ENCODE measurements around the gene MYO1H. TPM values are rescaled to one million over a fixed set of nuclear protein-coding genes. Genes with fewer than 3 reads are reported as not detected.
"Not testable (repeated sequence)": the region's sequence is repeated elsewhere in the genome, so short reads cannot be mapped to it uniquely, and the experiment has no call there.

The MYO1H gene
- total RNA-seq, 1 donor from 2014 or later, result not detected

GRCh38 chr12:109389146-109389545 is 41.4 kb downstream of the MYO1H start:
- no peak for TF ChIP-seq CTCF (conservative IDR thresholded peaks at IDR 0.05)
- Mint-ChIP-seq H3K27ac (ENCODE audit: unreplicated experiment) (no peak overlapping the region), H3K4me1 (no peaks in the 10 kb centered on the region), H3K9me3 (peaks cover 4% of the 10 kb centered on the region), H3K27me3 (ENCODE audit: low read depth) (peaks cover 45% of the 10 kb centered on the region), H3K4me3 (no peak overlapping the region), H3K36me3 (ENCODE audit: low read depth) (no peaks in the 10 kb centered on the region)
- DNase-seq (ENCODE audit: low read depth, low spot score), result no peak

GRCh38 chr12:109393437-109394345 is 46.0 kb downstream of the MYO1H start:
- peak; percentile 87 for TF ChIP-seq CTCF (conservative IDR thresholded peaks at IDR 0.05)
- no peak overlapping the region for H3K27ac Mint-ChIP-seq (ENCODE audit: unreplicated experiment)
- H3K27me3 Mint-ChIP-seq (ENCODE audit: low read depth), result peaks cover 21% of the 10 kb centered on the region
- H3K4me3 Mint-ChIP-seq, result no peak overlapping the region
- no peaks in the 10 kb centered on the region for H3K36me3 Mint-ChIP-seq (ENCODE audit: low read depth)
- no peaks in the 10 kb centered on the region for H3K4me1 Mint-ChIP-seq
- DNase-seq (ENCODE audit: low read depth, low spot score), result peak; percentile 26
- H3K9me3 Mint-ChIP-seq, result no peaks in the 10 kb centered on the region

GRCh38 chr12:109394891-109395290 is 47.2 kb downstream of the MYO1H start:
- Mint-ChIP-seq H3K27ac (ENCODE audit: unreplicated experiment) (no peak overlapping the region), H3K4me3 (no peak overlapping the region), H3K9me3 (no peaks in the 10 kb centered on the region), H3K27me3 (ENCODE audit: low read depth) (peaks cover 20% of the 10 kb centered on the region), H3K4me1 (no peaks in the 10 kb centered on the region), H3K36me3 (ENCODE audit: low read depth) (no peaks in the 10 kb centered on the region)
- no peak for DNase-seq (ENCODE audit: low read depth, low spot score)
- TF ChIP-seq CTCF (conservative IDR thresholded peaks at IDR 0.05), result no peak

- H3K36me3 Mint-ChIP-seq (ENCODE audit: low read depth); H3K4me3 Mint-ChIP-seq; H3K27ac Mint-ChIP-seq (ENCODE audit: unreplicated experiment); DNase-seq (ENCODE audit: low read depth, low spot score); H3K4me1 Mint-ChIP-seq; H3K9me3 Mint-ChIP-seq: not testable (repeated sequence)
- H3K27me3 Mint-ChIP-seq (ENCODE audit: low read depth), result peaks cover 56% of the 10 kb centered on the region
Measured at GRCh38 chr12:109404841-109405240, 57.1 kb downstream of the MYO1H start.

GRCh38 chr12:109406147-109406546 is 58.4 kb downstream of the MYO1H start:
- H3K27me3 Mint-ChIP-seq (ENCODE audit: low read depth), result peaks cover 49% of the 10 kb centered on the region
- not testable (repeated sequence) for H3K4me1 Mint-ChIP-seq; H3K9me3 Mint-ChIP-seq; H3K36me3 Mint-ChIP-seq (ENCODE audit: low read depth); H3K27ac Mint-ChIP-seq (ENCODE audit: unreplicated experiment); DNase-seq (ENCODE audit: low read depth, low spot score); H3K4me3 Mint-ChIP-seq

- TF ChIP-seq CTCF (conservative IDR thresholded peaks at IDR 0.05), result no peak
- Mint-ChIP-seq H3K27ac (ENCODE audit: unreplicated experiment) (no peak overlapping the region), H3K4me3 (no peak overlapping the region), H3K4me1 (no peaks in the 10 kb centered on the region), H3K36me3 (ENCODE audit: low read depth) (no peaks in the 10 kb centered on the region), H3K9me3 (no peaks in the 10 kb centered on the region), H3K27me3 (ENCODE audit: low read depth) (peaks cover 15% of the 10 kb centered on the region)
- no peak for DNase-seq (ENCODE audit: low read depth, low spot score)
Measured at GRCh38 chr12:109418848-109419480, 71.3 kb downstream of the MYO1H start.
